Mucosa of rectum (tissue), 2 donors: ENCODE measurements around the gene OTUD7B.
A peak's percentile ranks its signal among the peaks of the same experiment; 100 is the strongest.

ENCODE experiments used
- H3K27ac ChIP-seq, 2 donors: one replicate each; pipeline ENCODE4 v1.7.0; 2013; ENCODE audit warnings: inconsistent platforms in 2 of 2, low read depth in 2 of 2, low read length in 2 of 2
- H3K27me3 ChIP-seq, 2 donors: one replicate each; pipeline ENCODE4 v1.7.0; 2013; ENCODE audit warnings: low read length in 2 of 2; ENCODE audit not compliant: control insufficient read depth in 2 of 2, insufficient read depth in 2 of 2
- H3K36me3 ChIP-seq, 2 donors: one replicate each; pipeline ENCODE4 v1.7.0; 2013; ENCODE audit warnings: low read length in 2 of 2; ENCODE audit not compliant: control insufficient read depth in 2 of 2, insufficient read depth in 2 of 2
- H3K4me1 ChIP-seq, 2 donors: one replicate each; pipeline ENCODE4 v1.7.0; 2013; ENCODE audit warnings: low read length in 2 of 2, mild to moderate bottlenecking in 1 of 2; ENCODE audit not compliant: control insufficient read depth in 2 of 2, insufficient read depth in 2 of 2
- H3K4me3 ChIP-seq, 2 donors: one replicate each; pipeline ENCODE4 v1.7.0; 2013; ENCODE audit warnings: low read length in 2 of 2
- H3K9ac ChIP-seq, 2 donors: one replicate each; pipeline ENCODE4 v1.7.0; 2013; ENCODE audit warnings: low read length in 2 of 2, low read depth in 1 of 2, mild to moderate bottlenecking in 1 of 2
- H3K9me3 ChIP-seq, 2 donors: one replicate each; pipeline ENCODE4 v1.7.0; 2013; ENCODE audit warnings: low read length in 2 of 2; ENCODE audit not compliant: control insufficient read depth in 2 of 2
- donor health status: healthy.
- donor health status: Normal muscosa, but diverticular disease.

Gene OTUD7B

GRCh38 chr1:149915429-149916192 is 94.9 kb downstream of the OTUD7B start:
- Histone ChIP-seq H3K36me3 (no peaks in the 10 kb centered on the region), H3K27me3 (peaks cover 2 to 3% of the 10 kb centered on the region in 2 donors), H3K9me3 (no peaks in the 10 kb centered on the region), H3K9ac (no peak overlapping the region), H3K4me3 (no peak overlapping the region), H3K27ac (no peak overlapping the region), H3K4me1 (peaks cover 0 to 7% of the 10 kb centered on the region in 2 donors)

GRCh38 chr1:149914545-149914944 is 96.0 kb downstream of the OTUD7B start:
- no peaks in the 10 kb centered on the region for H3K36me3 ChIP-seq
- peaks cover 0 to 7% of the 10 kb centered on the region in 2 donors for H3K4me1 ChIP-seq
- H3K9ac ChIP-seq, result no peak overlapping the region
- peaks cover 2 to 3% of the 10 kb centered on the region in 2 donors for H3K27me3 ChIP-seq
- H3K9me3 ChIP-seq, result no peaks in the 10 kb centered on the region
- H3K27ac ChIP-seq, result no peak overlapping the region
- H3K4me3 ChIP-seq, result no peak overlapping the region

- Histone ChIP-seq H3K4me1 (no peaks in the 10 kb centered on the region), H3K27me3 (no peaks in the 10 kb centered on the region), H3K4me3 (no peak overlapping the region), H3K36me3 (no peaks in the 10 kb centered on the region), H3K27ac (no peak overlapping the region), H3K9me3 (no peaks in the 10 kb centered on the region), H3K9ac (no peak overlapping the region)
Measured at GRCh38 chr1:149906570-149907075, 103.9 kb downstream of the OTUD7B start.

- peaks cover 5 to 8% of the 10 kb centered on the region in 2 donors for H3K4me1 ChIP-seq
- no peaks in the 10 kb centered on the region for H3K36me3 ChIP-seq
- H3K9me3 ChIP-seq, result no peaks in the 10 kb centered on the region
- no peak overlapping the region for H3K27ac ChIP-seq
- no peak overlapping the region for H3K9ac ChIP-seq
- no peak overlapping the region for H3K4me3 ChIP-seq
- H3K27me3 ChIP-seq, result no peaks in the 10 kb centered on the region
Measured at GRCh38 chr1:149903836-149904491, 106.6 kb downstream of the OTUD7B start.

GRCh38 chr1:149899460-149900284 is 110.9 kb downstream of the OTUD7B start, which contains the start of gene BOLA1:
BOLA1 (plus strand) TSS chr1:149899568; CDS start chr1:149900060, 492 bp downstream.
- Histone ChIP-seq H3K36me3 (no peaks in the 10 kb centered on the region), H3K4me1 (peaks cover 5 to 8% of the 10 kb centered on the region in 2 donors), H3K4me3 (peak within 1 kb of the TSS; percentile 82 to 90), H3K9ac (peak within 1 kb of the TSS; percentile 85 to 93), H3K27me3 (no peaks in the 10 kb centered on the region), H3K27ac (peak within 1 kb of the TSS; percentile 77 to 89), H3K9me3 (no peaks in the 10 kb centered on the region)

- Histone ChIP-seq H3K27me3 (no peaks in the 10 kb centered on the region), H3K4me1 (peaks cover 5 to 8% of the 10 kb centered on the region in 2 donors), H3K9ac (no peak overlapping the region), H3K4me3 (no peak overlapping the region), H3K9me3 (no peaks in the 10 kb centered on the region), H3K36me3 (no peaks in the 10 kb centered on the region), H3K27ac (no peak overlapping the region)
Measured at GRCh38 chr1:149896575-149896974, 114.0 kb downstream of the OTUD7B start.

- Histone ChIP-seq H3K4me1 (peaks cover 11 to 21% of the 10 kb centered on the region in 2 donors), H3K9me3 (no peaks in the 10 kb centered on the region), H3K36me3 (no peaks in the 10 kb centered on the region), H3K27me3 (no peaks in the 10 kb centered on the region), H3K4me3 (peak overlapping the region; percentile 94 to 97), H3K9ac (peak overlapping the region in 1 of 2 donors; percentile 99), H3K27ac (peak overlapping the region; percentile 98 to 100)
Measured at GRCh38 chr1:149888999-149889289, 121.6 kb downstream of the OTUD7B start.

- H3K4me1 ChIP-seq, result peaks cover 15 to 23% of the 10 kb centered on the region in 2 donors
- peak overlapping the region; percentile 94 to 97 for H3K4me3 ChIP-seq
- peak overlapping the region; percentile 98 to 100 for H3K27ac ChIP-seq
- no peaks in the 10 kb centered on the region for H3K9me3 ChIP-seq
- no peaks in the 10 kb centered on the region for H3K27me3 ChIP-seq
- H3K36me3 ChIP-seq, result no peaks in the 10 kb centered on the region
- peak overlapping the region; percentile 98 to 99 for H3K9ac ChIP-seq
Measured at GRCh38 chr1:149888247-149888998, 122.1 kb downstream of the OTUD7B start.
